Cardiac fibroblast (primary cell): Measurements from ENCODE around the gene SARS1.

Experiments used
- DNase-seq, 2 donors: peaks; one replicate each; pipeline versions ENCODE4 v3.0.0 to v3.0.0-alpha.2; 2010; ENCODE audit warnings: low read depth in 2 of 2
- H3K4me3 ChIP-seq, 2 donors: replicated peaks in 1 of 2; 1 replicate in 1 of 2; 2 replicates in 1 of 2; pipeline ENCODE4 v1.5.1; 2011; ENCODE audit warnings: low read depth in 2 of 2, low read length in 2 of 2, mild to moderate bottlenecking in 2 of 2, moderate library complexity in 1 of 2
- TF ChIP-seq, protein P1 (sequence below): IDR thresholded peaks from one replicate; pipeline ENCODE4 v1.5.1; 2011; ENCODE audit warnings: low read depth, mild to moderate bottlenecking, low read length, inconsistent platforms

The SARS1 gene

DNA sequence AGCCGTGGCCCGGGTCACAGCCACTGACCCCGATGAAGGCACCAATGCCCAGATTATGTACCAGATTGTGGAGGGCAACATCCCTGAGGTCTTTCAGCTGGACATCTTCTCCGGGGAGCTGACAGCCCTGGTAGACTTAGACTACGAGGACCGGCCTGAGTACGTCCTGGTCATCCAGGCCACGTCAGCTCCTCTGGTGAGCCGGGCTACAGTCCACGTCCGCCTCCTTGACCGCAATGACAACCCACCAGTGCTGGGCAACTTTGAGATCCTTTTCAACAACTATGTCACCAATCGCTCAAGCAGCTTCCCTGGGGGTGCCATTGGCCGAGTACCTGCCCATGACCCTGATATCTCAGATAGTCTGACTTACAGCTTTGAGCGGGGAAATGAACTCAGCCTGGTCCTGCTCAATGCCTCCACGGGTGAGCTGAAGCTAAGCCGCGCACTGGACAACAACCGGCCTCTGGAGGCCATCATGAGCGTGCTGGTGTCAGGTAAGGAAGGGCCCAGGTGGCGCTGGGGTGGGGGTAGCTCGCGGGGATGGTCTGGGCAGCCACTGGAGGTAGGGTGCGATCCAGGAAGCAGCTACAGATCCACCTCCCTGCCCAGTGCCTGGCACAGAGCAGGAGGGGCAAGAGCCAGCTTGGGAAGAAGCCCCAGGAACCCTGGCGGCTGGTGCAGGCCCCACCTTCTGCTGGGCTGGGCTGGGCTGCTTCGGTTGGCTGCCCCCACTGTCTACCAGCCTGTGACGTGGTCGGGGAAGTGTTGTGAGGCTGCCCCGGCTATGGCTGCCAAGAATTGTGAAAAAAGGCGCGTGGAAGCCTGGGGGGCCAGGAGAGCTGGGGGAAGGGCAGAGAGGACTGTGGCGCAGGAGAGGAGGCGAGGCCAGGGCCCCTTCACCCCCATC lies 39.4 kb downstream of the SARS1 start:
- peak in 1 of 2 donors; percentile 52 for DNase-seq
- TF ChIP-seq, protein P1, sequence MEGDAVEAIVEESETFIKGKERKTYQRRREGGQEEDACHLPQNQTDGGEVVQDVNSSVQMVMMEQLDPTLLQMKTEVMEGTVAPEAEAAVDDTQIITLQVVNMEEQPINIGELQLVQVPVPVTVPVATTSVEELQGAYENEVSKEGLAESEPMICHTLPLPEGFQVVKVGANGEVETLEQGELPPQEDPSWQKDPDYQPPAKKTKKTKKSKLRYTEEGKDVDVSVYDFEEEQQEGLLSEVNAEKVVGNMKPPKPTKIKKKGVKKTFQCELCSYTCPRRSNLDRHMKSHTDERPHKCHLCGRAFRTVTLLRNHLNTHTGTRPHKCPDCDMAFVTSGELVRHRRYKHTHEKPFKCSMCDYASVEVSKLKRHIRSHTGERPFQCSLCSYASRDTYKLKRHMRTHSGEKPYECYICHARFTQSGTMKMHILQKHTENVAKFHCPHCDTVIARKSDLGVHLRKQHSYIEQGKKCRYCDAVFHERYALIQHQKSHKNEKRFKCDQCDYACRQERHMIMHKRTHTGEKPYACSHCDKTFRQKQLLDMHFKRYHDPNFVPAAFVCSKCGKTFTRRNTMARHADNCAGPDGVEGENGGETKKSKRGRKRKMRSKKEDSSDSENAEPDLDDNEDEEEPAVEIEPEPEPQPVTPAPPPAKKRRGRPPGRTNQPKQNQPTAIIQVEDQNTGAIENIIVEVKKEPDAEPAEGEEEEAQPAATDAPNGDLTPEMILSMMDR, result no peak
- no peak overlapping the region for H3K4me3 ChIP-seq

DNA sequence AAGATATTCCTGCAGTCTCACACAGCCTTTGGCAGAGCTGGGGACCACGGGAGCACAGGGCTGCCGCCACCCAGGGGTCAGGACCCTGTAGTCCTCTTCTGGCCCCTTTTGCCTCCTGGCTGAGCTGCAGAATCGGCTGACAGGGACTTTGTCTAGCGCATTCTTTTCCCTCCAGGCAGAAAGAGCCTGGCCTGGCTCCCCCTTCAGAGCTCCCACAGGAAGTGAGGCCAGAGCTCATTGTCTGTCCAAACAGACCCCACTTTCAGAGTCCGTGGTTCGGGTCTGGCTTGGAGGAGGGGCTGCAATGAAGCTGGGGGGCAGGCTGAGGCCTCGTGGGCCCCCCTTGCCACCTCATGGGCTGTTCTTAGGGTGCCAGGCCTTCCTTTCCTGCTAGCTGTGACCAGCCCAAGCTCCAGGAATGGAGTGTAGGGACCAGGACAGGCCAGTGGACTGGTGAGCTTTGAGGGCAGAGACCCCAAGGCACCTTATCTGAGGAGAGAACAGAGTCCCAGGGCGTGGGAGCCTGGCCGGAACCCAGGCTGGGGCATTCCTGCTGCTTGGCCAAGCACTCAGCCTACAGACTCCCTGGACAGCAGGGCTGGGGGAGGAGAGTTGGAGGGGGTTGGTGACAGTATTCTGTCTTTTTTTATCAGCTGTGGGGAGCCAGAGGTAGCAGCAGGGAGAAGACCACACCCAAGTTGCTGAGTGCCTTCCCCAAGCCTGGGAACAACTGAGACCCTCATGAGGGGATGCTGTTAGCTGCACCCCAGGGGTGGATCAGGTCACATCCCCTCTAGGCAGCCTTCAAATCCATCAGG lies 40.3 kb downstream of the SARS1 start:
- TF ChIP-seq, protein P1, result no peak
- H3K4me3 ChIP-seq, result no peak overlapping the region
- DNase-seq, result peak in 1 of 2 donors; percentile 38

DNA sequence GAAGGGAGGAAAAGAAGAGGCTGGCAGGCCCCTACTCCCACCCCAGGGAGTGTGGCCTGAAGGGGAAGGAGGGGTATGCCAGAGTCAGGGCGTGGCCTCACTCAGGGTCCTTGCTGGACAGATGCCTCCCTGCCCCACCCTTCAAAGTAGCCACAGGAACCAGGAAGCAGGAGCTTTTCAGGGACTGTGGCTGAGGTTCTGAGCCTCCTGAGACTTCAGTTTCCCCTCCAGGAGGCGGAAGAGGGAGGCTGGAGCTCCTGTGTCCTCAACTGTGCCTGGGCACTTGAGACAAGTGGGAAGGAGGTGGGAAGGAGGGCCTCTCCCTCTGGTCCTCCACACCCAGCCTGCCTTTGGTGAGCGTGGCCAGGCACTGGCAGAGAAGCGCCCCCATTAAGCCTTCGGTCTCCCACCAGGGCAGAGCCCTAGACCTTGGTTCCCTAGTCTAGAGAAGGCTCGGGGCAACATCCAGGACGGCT lies 40.9 kb downstream of the SARS1 start:
- no peak for DNase-seq

DNA sequence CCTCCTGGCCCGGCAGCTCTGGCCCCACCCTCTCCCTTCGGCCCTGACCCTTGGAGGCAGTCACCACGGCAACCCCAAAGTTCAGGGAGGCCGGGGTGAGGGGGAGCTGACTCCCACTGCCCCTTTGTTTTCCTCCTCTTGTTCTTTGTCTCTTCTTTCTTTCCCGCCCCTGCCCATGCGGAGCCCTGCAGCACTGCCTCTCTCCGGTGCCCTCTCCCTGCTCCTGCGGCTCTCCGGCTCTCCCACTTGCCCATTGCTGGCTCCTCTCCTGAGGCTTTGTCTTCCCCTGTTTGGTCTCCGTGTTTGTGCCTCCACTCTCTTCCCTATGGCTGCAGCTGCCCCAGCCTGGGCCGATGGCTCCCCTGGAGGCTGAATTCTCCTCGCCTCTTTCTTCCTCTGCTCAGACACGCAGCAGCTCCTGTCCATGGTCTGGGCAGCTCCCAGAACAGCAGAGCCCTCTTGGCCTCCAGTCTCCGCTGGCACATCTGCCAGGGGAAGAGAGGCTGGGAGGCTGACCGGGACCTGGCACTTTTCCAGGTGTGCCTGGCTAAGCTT lies 41.5 kb downstream of the SARS1 start:
- TF ChIP-seq, protein P1, result peak; percentile 20
- H3K4me3 ChIP-seq, result no peak overlapping the region
- no peak for DNase-seq

More for the DNA sequence above, 40.9 kb downstream of the SARS1 start:
- H3K4me3 ChIP-seq, result no peak overlapping the region
- TF ChIP-seq, protein P1, result no peak

DNA sequence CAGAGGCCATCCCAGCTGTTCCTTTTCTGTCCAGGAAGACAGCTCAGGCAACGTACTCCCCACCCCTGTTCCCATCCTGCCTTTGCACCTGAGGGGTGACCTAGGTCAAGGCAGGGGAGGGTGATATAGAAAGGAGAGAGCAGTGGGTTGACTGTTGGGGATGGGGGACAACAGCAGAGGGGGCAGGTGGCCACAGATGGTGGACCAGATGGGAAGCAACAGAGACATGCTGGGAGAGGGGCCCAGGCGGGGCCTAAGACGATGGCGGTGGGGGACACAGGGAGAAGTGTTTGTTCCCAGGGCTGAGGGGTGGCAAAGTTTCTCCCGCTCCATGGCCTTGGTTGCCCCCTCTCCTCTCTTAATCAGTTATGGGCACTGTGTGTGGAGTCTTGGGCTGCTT lies 42.0 kb downstream of the SARS1 start:
- no peak for DNase-seq
- TF ChIP-seq, protein P1, result no peak
- no peak overlapping the region for H3K4me3 ChIP-seq

DNA sequence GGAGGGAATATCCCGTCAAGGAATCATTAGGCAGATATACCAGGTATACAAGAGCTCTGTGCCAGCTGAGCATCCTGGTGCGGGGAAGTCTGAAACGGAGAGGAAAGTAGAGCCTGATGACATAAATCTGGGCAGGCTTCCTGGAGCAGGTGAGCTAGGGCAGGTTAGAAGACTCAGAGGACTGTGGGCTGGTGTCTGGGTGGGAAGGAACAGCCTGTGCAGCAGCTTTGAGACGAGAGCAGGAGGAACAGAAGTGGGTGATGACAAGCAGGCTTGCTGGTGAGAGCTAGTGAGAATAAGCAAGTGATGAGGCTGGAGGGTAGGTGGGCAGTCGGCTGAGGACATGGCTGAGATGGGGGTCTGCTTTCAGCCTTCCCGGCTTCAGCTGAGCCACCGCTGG lies 42.4 kb downstream of the SARS1 start:
- no peak for DNase-seq
- H3K4me3 ChIP-seq, result no peak overlapping the region

More for the DNA sequence above, 42.4 kb downstream of the SARS1 start:
- TF ChIP-seq, protein P1, result no peak
